ENCODE results near the gene TTC28.

GRCh38 chr22:28009272-28009827 is 670.3 kb downstream of the TTC28 start:
- TF ChIP-seq, protein P1, sequence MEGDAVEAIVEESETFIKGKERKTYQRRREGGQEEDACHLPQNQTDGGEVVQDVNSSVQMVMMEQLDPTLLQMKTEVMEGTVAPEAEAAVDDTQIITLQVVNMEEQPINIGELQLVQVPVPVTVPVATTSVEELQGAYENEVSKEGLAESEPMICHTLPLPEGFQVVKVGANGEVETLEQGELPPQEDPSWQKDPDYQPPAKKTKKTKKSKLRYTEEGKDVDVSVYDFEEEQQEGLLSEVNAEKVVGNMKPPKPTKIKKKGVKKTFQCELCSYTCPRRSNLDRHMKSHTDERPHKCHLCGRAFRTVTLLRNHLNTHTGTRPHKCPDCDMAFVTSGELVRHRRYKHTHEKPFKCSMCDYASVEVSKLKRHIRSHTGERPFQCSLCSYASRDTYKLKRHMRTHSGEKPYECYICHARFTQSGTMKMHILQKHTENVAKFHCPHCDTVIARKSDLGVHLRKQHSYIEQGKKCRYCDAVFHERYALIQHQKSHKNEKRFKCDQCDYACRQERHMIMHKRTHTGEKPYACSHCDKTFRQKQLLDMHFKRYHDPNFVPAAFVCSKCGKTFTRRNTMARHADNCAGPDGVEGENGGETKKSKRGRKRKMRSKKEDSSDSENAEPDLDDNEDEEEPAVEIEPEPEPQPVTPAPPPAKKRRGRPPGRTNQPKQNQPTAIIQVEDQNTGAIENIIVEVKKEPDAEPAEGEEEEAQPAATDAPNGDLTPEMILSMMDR (IDR thresholded peaks at IDR 0.05; ENCODE audit: low read depth, low read length), result peak; percentile 94
- TF ChIP-seq POLR2A (IDR thresholded peaks at IDR 0.05; ENCODE audit: extremely low read depth, insufficient read length), result no peak
- TF ChIP-seq, protein P2, sequence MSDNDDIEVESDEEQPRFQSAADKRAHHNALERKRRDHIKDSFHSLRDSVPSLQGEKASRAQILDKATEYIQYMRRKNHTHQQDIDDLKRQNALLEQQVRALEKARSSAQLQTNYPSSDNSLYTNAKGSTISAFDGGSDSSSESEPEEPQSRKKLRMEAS (IDR thresholded peaks at IDR 0.05; ENCODE audit: low read depth, low read length), result 0 out of 2 replicates have a peak, but pooled peaks have one; percentile 32

Measured in NB4 (cell line).